Hepatocyte (in vitro differentiated cells): ENCODE results near the gene ISX. TPM values are rescaled to one million over a fixed set of nuclear protein-coding genes. Genes with fewer than 3 reads are reported as not detected.

Experiments used
- DNase-seq: peaks from one replicate; pipeline ENCODE4 v3.0.0-alpha.2; 2016; ENCODE audit warnings: low spot score
- H2AFZ ChIP-seq: fragments of 200-600 bp; sonication (generic); 2 replicates; pipeline ENCODE4 v1.6.0; 2016; ENCODE audit warnings: antibody characterized with exemption, mild to moderate bottlenecking
- H3K27ac ChIP-seq: fragments of 200-600 bp; sonication (generic); 2 replicates; pipeline ENCODE4 v1.5.1; 2016; ENCODE audit warnings: mild to moderate bottlenecking
- H3K27me3 ChIP-seq: fragments of 200-600 bp; sonication (generic); 2 replicates; pipeline ENCODE4 v1.6.1; 2016
- H3K36me3 ChIP-seq: fragments of 200-600 bp; sonication (generic); replicated peaks from 2 replicates; pipeline ENCODE4 v1.5.1; 2016; ENCODE audit warnings: low read depth; ENCODE audit not compliant: insufficient read depth
- H3K4me1 ChIP-seq: fragments of 200-600 bp; sonication (generic); 2 replicates; pipeline ENCODE4 v1.5.1; 2016; ENCODE audit warnings: mild to moderate bottlenecking, moderate library complexity; ENCODE audit not compliant: insufficient read depth
- H3K4me2 ChIP-seq: fragments of 200-600 bp; sonication (generic); 2 replicates; pipeline ENCODE4 v1.6.0; 2016
- H3K4me3 ChIP-seq: fragments of 200-600 bp; sonication (generic); 2 replicates; pipeline ENCODE4 v1.5.1; 2016; ENCODE audit warnings: mild to moderate bottlenecking
- H3K79me2 ChIP-seq: fragments of 200-600 bp; sonication (generic); 2 replicates; pipeline ENCODE4 v1.6.0; 2017; ENCODE audit warnings: mild to moderate bottlenecking
- H3K9me2 ChIP-seq: fragments of 200-600 bp; sonication (generic); replicated peaks from 2 replicates; pipeline ENCODE4 v1.6.0; 2017; ENCODE audit warnings: mild to moderate bottlenecking; ENCODE audit not compliant: insufficient read depth
- H3K9me3 ChIP-seq: fragments of 200-600 bp; sonication (generic); 2 replicates; pipeline ENCODE4 v1.5.1; 2016; ENCODE audit warnings: low read depth, mild to moderate bottlenecking
- H4K20me1 ChIP-seq: fragments of 200-600 bp; sonication (generic); 2 replicates; pipeline ENCODE4 v1.6.0; 2016; ENCODE audit warnings: mild to moderate bottlenecking; ENCODE audit not compliant: insufficient read depth, poor library complexity, severe bottlenecking
- EZH2 ChIP-seq: fragments of 200-600 bp; sonication (generic); IDR thresholded peaks from 2 replicates; pipeline ENCODE4 v1.6.1; 2016; ENCODE audit warnings: antibody characterized with exemption, mild to moderate bottlenecking, borderline replicate concordance
- EZH2phosphoT487 ChIP-seq: fragments of 200-600 bp; sonication (generic); IDR thresholded peaks from one replicate; pipeline ENCODE4 v1.6.1; 2018; ENCODE audit warnings: antibody characterized with exemption, mild to moderate bottlenecking, low read depth, moderate library complexity; ENCODE audit not compliant: unreplicated experiment, severe bottlenecking
- WGBS: methylation state at CpG from one replicate; pipeline ENCODE4 v1.1.6; 2016; ENCODE audit warnings: low lambda C conversion rate; ENCODE audit errors: missing lambda C conversion rate; 5-methylcytosine and 5-hydroxymethylcytosine counted together
- polyA plus RNA-seq: library from polyadenylated mRNA; unstranded; fragments of >200 nt; fragmentation: Nextera tagmentation; extraction: Ambion mirVana; gene quantifications from 2 replicates; pipeline ENCODE4 v1.2.1, GENCODE V29; 2016
- total RNA-seq: library from RNA; depleted of rRNA; stranded (reverse); fragments of >200 nt; gene quantifications from 2 replicates; pipeline ENCODE4 v1.2.3, GENCODE V29; 2014
- TF ChIP-seq, protein P1 (sequence below): fragments of 200-600 bp; sonication (generic); IDR thresholded peaks from 2 replicates; pipeline ENCODE4 v1.5.1; 2016; ENCODE audit warnings: antibody characterized with exemption, mild to moderate bottlenecking; ENCODE audit not compliant: poor library complexity

ISX gene
- total and polyA plus RNA-seq, 2 experiments from 2014 or later = 20.6 to 29.8 TPM

DNA sequence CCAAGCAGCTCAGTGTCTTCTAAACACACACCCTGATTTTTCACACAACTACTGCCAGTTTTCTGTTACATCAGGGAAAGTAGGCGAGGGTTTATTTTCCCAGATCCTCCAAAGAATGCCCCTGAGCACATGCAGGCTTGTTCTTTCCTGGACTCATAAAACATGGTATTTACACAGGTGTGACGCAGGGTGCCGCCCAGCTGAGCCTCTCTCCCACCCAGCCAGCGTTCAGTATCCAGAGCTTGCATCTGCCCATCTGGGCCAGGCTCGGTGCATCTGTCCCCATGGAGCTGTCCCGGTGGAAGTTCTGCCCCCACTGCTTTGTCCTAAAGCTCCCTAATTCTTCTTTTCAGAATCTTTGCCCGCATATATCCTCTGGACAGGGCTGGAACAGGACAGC is 44.8 kb upstream of the ISX start:
- H3K27me3 ChIP-seq = no peaks in the 10 kb centered on the region
- H3K9me2 ChIP-seq = no peaks in the 10 kb centered on the region
- 61% methylated on average over 7 of the region's 7 CpGs for WGBS
- no peaks in the 10 kb centered on the region for H3K4me1 ChIP-seq
- peak overlapping the region; percentile 56 for H3K27ac ChIP-seq
- peak; percentile 70 for DNase-seq
- H3K4me3 ChIP-seq = no peak overlapping the region
- H4K20me1 ChIP-seq = no peaks in the 10 kb centered on the region
- H3K9me3 ChIP-seq = no peaks in the 10 kb centered on the region
- H2AFZ ChIP-seq = no peak overlapping the region
- TF ChIP-seq EZH2 = no peak
- TF ChIP-seq, protein P1, sequence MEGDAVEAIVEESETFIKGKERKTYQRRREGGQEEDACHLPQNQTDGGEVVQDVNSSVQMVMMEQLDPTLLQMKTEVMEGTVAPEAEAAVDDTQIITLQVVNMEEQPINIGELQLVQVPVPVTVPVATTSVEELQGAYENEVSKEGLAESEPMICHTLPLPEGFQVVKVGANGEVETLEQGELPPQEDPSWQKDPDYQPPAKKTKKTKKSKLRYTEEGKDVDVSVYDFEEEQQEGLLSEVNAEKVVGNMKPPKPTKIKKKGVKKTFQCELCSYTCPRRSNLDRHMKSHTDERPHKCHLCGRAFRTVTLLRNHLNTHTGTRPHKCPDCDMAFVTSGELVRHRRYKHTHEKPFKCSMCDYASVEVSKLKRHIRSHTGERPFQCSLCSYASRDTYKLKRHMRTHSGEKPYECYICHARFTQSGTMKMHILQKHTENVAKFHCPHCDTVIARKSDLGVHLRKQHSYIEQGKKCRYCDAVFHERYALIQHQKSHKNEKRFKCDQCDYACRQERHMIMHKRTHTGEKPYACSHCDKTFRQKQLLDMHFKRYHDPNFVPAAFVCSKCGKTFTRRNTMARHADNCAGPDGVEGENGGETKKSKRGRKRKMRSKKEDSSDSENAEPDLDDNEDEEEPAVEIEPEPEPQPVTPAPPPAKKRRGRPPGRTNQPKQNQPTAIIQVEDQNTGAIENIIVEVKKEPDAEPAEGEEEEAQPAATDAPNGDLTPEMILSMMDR = no peak
- TF ChIP-seq EZH2phosphoT487 = no peak
- no peaks in the 10 kb centered on the region for H3K79me2 ChIP-seq
- no peak overlapping the region for H3K4me2 ChIP-seq
- no peaks in the 10 kb centered on the region for H3K36me3 ChIP-seq

DNA sequence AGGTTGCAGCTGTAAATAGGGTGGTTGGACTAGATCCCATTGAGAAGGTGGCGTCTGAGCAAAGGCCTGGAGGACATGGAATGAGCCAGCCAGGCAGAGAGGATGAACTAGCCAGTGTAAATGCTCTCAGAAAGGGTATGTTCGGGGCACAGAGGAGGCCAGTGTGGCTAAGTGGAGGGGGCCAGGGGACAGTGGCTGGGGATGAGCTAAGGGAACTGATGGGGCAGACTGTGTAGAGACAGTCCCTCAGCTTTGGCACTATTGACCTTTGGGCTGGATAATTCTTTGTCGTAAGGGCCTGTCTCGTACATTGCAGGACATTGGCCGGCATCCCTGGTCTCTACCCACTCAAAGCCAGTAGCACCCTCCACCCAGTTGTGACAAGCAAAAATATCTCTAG is 43.7 kb upstream of the ISX start:
- Histone ChIP-seq H4K20me1 (no peaks in the 10 kb centered on the region), H3K4me2 (no peak overlapping the region), H3K79me2 (no peaks in the 10 kb centered on the region), H2AFZ (no peak overlapping the region), H3K4me3 (no peak overlapping the region), H3K36me3 (no peaks in the 10 kb centered on the region), H3K9me3 (no peaks in the 10 kb centered on the region), H3K4me1 (no peaks in the 10 kb centered on the region), H3K27me3 (no peaks in the 10 kb centered on the region), H3K27ac (no peak overlapping the region), H3K9me2 (no peaks in the 10 kb centered on the region)
- DNase-seq = no peak
- TF ChIP-seq, protein P1 = no peak
- TF ChIP-seq EZH2phosphoT487 = no peak
- no peak for TF ChIP-seq EZH2
- WGBS = 93% methylated on average over 5 of the region's 5 CpGs

DNA sequence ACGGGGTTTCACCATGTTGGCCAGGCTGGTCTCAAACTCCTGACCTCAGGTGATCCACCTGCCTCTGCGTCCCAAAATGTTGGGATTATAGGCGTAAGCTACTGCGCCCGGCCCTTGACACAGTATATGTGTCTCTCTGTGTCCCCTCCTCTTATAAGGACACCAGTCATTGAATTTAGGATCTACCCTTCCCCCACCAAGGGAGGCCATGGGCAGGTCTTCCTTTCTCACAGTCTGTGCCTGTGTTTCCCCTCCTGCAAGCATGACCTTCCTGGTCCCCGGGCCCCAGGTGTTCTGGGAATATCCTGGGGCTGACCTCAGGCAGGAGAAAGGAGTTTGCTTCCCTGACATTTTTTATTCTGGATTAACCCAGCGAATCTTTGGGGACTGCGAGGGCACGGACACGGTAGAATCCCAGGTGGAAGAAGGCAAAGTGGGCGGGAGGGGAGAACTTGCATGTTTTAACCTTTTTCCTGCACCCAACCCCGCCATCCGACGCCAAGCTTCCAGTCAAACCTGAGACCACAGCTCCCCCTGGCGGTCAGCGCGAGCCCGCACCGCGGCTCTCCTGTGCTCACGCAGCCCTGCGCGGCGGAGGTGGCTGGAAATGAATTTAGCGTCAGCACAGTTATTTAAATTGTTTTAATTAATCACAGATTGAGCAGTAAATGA is 42.1 kb upstream of the ISX start:
- 24% methylated on average over 25 of the region's 25 CpGs for WGBS
- H2AFZ ChIP-seq = no peak overlapping the region
- no peaks in the 10 kb centered on the region for H3K27me3 ChIP-seq

More for the DNA sequence above, 42.1 kb upstream of the ISX start:
- no peaks in the 10 kb centered on the region for H3K9me2 ChIP-seq
- H3K4me2 ChIP-seq = peak overlapping the region; percentile 49
- H3K36me3 ChIP-seq = no peaks in the 10 kb centered on the region
- peak; percentile 86 for DNase-seq
- H4K20me1 ChIP-seq = no peaks in the 10 kb centered on the region
- H3K4me1 ChIP-seq = no peaks in the 10 kb centered on the region
- TF ChIP-seq EZH2 = no peak
- TF ChIP-seq, protein P1 = peak; percentile 98
- no peaks in the 10 kb centered on the region for H3K9me3 ChIP-seq
- no peaks in the 10 kb centered on the region for H3K79me2 ChIP-seq
- H3K27ac ChIP-seq = no peak overlapping the region
- H3K4me3 ChIP-seq = no peak overlapping the region
